NCI-H226 (cell line): ENCODE data around the gene KRT74.
A peak's percentile ranks its signal among the peaks of the same experiment; 100 is the strongest.

Experiments
- DNase-seq: peaks from one replicate; pipeline ENCODE4 v3.0.0-alpha.2; 2015

Gene KRT74

DNA sequence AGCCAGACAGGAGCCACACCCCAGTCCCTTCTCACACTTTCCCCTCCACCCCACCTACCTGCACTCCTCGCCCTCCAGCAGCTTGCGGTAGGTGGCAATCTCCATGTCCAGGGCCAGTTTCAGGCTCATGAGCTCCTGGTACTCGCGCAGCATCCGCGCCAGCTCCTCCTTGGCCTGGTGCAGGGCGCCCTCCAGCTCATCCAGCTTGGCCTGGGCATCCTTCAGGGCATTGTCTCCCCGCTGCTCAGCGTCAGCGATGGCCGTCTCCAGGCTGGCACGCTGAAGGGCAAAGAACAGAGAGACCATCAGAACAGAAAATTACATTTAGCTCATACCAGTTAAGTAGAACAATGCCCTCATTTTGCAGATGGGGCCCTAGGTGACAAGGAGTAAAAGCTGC, 5.5 kb downstream of the KRT74 start:
- DNase-seq: no peak

DNA sequence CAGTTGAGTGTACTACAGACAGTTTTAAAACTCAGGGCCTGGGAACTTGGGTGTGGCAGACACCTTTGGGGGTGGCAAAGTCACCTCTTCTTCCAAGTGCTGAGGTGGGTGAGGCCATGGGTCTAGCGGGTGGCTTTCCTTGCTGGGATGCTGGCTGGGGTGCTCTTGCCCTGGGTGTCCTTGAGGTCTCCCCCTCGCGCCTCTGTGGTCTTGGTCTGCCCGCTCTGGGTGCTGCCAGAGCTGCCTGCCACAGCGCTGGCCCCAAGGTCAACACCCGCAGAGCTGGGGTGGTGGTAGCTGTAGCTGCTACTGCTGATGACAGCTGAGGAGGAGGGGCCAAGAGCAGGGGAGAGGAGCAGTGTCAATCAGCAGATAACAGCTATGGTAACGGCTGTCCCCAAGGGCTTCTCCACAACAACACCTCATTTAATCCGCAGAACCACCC, 6.8 kb downstream of the KRT74 start:
- DNase-seq: no peak

DNA sequence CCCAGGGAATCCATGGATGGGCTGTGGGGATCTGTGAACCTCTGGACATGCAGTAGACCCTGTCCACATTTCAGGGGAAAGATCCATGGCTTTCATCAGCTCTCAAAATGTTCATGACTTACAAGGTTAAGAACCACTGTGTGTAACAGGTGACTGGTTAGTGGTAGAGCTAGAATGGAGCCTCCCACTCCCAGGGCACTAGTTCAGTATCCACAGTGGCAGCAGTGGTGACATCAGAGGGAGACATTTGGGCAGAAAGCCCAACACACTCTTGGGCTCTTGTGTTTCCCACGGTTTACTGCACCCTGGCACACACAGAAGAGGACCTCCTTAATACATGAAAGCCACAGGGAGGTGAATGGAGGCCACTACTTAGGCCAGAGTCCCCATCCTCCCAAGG, 9.1 kb downstream of the KRT74 start:
- no peak for DNase-seq

DNA sequence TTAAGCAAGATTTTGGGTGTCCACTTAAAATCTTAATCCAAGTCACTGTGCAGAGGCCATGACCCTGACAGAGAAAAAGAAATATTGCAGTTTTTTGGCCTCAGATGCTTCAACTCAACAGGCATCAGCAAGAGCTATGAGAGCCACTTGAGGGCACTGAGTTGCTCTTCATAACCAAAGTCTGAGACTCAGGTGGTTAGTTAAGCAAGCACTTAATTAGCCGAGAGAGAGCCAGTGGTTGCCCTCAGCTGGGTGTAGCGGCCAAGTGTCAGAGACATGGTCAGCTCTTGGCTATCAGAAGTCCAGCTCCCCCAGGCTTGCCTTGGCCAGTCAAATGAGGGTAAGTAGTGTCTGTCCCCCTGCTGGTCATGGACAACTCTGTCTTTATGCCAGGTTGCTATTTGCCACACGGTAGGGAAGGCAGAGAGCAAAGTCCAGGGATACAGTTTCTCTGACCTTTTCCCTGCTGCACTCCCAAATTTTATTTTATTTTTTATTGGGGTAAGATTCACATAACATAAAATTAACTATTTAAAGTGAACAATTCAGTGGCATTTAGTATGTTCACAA, 11.7 kb downstream of the KRT74 start:
- no peak for DNase-seq

DNA sequence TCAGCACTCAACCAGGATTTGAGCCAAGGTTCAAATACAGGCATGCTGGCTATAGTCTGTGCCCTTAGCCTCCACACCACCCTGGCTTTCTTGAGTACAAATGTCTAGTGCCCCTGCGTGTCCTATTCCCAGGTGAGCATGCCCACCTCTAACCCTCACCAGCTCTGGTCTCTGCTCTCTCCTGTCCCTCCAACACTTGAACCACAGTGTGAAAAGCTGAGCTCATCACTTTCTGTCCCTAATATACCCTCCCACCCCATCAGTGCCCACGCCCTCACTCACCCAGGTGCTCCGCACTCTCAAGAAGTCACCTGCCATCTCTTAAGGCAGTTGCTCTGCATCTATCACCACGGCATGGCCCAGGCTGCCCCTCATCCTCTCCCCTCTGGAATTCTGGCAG, 13.7 kb downstream of the KRT74 start:
- no peak for DNase-seq

DNA sequence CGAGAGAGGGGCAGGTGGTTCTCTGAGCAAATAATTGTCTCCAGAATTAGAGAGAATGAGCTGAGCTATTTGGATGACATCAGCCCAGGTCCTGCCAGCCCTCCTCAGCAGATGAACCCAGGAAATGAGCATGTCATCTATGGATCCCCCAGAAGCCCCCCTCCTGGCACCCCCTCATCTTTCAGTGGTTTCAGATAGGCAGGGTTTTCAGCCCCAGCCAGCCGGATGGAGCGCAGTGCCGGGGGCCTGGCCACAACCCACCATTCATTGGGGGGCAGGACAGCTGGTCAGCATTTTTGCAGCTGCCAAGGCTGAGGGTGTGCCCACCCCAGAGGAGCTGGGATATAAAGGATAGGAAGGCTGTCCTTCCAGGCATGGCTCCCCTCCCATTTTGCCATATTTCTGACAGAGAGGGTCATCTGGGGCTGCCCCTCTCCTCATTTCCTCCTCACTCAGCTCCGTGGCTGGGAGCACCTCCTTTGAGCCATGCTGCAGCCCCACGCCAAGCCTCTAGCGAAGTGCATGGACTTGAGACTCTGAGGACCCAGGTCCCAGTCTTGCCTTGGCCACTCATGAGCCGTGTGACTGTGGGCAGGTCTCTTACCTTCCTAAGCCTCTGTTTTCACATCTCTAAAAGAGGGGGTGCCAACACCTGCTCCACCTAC, 14.7 kb downstream of the KRT74 start:
- DNase-seq: no peak

DNA sequence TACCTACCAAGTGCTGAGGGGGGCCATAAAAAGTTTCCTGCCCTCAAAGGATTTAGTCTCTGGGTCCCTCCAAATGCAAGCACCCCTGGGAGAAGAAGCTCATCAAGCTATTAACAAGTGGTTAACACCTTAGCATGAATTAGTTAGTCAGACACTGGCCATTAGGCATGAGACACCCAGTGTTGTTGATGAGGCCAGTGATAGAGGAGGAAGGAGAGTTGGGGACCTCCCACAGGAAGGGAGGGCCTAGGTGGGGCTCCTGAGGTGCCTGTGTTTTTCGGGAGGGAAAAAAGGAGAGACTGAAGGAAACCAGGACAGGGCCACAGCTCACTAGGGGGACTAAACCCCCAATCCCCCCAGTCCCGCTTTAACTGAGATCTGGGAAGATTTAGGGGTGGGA, 16.2 kb downstream of the KRT74 start:
- no peak for DNase-seq

DNA sequence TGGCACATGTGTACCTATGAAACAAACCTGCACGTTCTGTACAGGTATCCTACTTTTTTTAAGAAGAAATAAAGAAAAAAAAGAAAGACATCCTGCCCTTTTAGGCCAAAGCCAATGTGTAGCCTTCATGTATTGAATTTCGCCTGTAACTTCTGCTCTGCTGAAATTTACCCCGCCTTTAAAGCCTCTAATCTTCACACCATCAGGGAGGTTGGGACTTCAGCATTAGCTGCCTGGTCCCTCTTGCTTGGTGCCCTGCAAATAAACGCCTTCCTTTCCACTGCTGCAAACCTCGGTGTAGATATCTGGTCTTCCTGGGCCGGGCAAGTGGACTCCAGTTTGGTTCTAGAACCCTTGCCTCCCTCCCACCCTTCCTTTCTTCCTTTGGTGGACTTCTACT, 18.1 kb downstream of the KRT74 start:
- no peak for DNase-seq

DNA sequence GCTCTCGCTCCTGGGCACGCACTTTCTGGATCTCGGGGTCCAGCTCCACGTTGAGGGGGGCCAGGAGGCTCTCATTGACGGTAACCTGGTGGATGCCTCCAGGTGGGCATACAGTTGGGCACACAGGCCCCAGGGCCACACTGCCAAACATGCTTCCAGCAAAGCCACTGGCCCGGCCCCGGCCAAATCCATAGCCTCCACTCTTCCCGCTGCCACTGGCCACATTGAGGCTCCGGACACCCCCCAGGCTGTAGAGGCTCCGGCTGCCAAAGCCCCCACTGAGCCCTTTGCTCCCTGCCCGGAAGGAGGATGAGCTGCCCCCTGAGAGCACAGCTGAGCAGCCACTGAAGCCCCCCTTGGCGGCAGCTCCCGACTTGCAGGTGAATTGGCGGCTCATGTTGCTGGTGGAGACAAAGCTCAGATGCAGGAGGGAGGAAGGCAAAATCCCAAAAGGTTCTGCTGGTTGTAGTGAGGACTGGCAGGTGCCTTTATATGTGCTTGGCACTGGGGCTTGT, 20.9 kb downstream of the KRT74 start, which contains the start of gene KRT71:
Gene KRT71 (minus strand): TSS at position 465 of the 515 bp plus-strand sequence. CDS start 68 bp downstream, at position 397.
- no peak for DNase-seq

DNA sequence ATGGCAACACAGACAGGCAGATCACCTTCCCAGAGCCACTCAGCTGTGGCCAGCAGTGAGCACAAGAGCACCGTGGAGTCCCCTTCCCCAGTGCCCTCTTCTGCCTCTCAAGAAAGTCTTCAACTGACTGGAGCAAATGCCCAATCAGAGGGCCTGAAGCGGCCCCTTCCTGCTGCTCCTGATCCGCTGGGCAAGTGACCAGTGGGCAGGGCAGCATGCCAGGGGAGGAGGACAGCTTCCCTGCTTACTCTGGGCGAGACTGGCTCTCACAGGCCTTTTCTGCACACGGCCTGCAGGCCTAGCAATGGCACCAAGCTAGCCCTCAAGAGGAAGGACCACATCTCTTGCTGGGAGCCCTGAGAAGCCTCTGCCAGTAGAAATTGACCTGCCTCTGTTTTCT, 21.6 kb downstream of the KRT74 start:
- no peak for DNase-seq

DNA sequence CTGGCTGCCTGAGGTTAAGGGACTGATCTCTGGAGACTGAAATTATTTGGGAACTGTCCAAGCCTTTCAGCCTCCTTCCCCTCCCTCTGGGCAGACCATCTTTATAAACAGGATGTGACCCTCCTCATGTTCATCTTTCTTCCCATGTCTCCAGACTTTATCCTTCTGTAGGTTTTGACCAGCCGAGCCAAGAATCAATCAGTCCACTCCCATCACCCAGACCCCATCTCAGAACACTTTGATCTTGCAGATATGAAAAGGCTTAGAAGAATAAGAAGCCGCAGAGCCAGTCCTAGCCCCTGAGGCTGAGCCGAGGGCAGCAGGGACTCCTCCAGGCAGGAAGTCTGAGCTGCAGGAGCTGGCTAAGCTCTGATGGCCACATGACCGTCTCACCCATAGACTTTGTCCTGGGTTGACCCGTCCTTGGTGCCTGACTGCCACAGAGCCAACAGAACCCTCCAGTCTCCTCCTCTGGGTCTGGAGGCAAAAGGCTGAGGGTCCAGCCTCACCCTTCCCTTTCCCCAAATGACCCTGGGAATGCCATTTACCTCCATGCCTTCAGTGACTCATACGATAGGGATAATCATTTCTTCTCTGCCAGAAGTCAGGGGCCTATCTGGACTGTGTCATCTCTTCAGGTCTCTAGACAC, 22.3 kb downstream of the KRT74 start:
- peak; percentile 33 for DNase-seq

DNA sequence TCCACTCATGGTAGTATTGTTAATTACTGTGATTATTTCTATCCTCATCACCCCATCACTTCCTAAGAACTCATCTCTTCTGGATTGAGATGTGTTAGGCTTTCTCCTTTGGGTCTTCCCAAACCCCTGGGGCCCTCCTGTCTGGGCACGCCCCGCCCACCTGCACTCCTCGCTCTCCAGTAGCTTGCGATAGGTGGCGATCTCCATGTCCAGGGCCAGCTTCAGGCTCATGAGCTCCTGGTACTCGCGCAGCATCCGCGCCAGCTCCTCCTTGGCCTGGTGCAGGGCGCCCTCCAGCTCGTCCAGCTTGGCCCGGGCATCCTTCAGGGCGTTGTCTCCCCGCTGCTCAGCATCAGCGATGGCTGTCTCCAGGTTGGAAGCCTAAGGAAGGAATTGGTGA, 27.5 kb downstream of the KRT74 start:
- no peak for DNase-seq

DNA sequence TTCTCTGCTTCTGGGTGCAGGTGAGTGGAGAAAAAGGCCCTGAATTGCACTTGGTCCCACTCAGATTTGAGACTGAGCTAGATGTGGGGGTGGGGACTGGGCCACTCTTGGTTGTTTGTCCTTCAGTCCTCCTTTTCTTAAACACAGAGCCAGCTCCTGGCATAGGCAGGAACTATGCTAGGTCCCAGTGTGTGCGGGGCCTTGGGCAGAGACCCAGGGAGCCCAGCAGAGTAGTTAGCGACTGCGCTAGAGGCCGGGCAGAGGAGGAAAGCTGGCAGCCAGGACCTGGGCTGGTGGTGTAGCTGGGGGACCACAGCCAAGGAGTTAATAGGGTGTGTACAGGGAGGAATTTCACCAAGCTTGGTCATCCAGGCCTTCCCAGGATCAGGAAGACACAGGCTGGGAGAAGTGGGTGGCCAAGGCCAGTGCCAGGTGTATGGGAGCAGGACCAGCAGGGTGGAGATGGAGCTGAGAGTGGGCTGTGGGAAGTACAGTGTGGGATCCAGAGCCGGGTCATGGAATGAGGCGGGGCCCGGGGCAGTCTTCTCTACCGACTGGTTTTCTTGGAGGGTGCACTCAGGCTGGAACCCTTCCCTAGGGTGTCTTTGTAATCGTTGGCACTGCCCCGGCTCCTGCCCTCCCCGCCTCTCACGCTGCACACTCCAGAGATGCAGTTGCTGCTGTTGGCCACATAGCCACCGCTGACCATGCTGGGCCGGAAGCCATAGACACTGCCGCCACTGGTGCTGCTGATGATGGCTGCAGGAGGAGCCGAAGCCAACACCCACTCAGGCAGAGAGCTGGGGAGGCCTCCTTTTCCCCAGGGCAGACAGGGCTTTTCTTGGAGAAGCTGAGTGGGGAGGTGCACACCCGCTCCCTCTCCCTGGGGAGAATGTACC, 29.4 kb downstream of the KRT74 start:
- no peak for DNase-seq

DNA sequence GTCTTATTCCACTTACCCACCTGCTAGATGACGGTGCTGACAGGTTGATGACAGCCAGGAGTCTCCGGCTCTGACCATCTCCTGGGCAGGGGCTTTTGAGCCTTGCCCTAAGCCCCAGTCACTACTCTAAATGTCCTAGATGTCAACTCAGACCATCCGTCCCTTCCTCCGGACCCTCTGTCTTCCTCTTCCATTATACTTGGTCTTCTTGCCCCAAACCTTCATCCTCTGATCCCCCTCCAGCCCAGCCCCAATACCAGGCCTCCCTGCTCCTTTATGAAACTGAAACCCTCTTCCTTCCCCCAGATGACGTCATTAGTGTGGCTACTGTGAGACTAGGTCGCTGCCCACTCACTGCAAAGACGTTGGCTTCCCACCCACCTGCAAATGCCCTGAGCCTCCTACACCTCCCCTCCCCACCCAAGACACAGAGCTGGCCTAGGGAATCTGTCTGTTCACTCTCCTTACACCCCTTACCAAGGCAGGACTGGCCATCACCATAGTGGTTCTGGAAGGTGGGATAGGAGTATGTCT, 30.8 kb downstream of the KRT74 start:
- DNase-seq: no peak

DNA sequence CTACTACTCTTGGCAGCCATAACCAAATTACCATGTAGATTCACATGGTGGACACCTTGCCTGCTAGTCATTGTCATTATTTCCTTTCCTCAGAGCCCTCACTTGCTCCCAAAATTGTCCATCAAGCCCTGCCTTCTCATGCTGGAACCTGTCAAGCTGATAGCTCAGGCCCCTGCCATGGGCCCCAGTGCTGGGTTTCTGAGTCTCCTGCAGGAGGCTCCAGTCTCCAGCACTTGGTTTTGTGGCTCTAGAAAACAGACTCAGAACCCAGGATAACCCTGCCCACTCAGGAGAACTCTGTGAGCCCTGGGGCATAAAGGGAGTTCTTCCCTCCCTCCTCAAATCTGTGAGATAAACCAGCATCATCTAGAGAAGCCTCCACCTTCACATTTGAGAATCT, 31.5 kb downstream of the KRT74 start:
- DNase-seq: peak; percentile 34

DNA sequence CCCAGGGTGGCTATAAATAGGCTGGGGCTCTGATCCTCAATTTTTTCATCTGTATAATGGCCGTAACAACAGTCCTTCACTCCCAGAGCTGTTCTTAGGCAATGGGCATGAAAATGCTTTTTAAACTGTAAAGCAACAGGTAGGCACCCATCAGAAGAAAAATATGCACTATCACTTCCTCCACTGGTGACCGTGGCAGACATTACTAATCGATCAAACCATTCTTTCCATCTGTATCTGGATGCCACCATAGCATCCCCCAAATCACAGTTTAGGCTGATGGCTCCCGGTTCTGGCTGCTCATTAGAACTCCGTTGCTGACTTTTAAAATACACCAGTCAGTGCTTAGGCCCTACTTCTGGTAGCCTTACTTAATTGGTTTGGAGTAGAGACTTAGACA, 31.9 kb downstream of the KRT74 start:
- no peak for DNase-seq

DNA sequence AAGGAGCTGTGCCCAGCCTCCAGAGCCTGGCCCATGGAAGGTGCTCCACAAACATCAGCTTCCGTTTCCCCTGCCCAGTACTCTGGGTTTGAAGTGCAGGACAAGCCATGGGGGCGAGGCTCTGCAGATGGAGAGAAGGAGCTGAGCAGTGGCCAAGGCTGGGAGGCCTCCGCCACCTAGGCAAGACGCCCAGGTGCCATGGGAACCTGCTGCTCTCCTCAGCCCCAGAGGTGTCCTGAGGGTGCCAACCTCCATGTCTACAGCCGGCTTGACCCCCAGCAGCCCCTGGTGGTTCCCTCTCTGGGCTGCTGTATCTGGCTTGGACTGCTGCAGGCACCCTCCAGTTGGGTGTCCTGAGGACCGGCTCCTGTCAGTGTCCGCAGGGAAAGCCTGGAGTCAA, 33.1 kb downstream of the KRT74 start:
- DNase-seq: no peak

DNA sequence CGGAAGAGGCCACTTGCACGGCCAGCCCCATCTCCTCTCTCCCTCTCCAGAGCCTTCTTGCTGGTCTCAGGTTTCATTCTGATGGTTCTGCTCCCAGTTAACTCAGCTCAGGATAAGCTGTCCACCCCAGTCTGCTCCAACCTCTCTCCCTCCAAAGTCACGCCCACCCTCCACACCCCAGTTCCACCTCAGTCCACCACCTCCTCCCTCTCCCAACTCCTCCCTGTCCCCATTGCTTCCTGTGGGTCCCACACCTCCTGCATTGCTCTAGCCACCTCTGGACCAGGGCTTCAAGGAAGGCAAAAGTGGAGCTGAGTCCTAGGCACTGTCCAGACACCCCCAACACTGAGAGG, 33.8 kb downstream of the KRT74 start:
- DNase-seq: no peak

DNA sequence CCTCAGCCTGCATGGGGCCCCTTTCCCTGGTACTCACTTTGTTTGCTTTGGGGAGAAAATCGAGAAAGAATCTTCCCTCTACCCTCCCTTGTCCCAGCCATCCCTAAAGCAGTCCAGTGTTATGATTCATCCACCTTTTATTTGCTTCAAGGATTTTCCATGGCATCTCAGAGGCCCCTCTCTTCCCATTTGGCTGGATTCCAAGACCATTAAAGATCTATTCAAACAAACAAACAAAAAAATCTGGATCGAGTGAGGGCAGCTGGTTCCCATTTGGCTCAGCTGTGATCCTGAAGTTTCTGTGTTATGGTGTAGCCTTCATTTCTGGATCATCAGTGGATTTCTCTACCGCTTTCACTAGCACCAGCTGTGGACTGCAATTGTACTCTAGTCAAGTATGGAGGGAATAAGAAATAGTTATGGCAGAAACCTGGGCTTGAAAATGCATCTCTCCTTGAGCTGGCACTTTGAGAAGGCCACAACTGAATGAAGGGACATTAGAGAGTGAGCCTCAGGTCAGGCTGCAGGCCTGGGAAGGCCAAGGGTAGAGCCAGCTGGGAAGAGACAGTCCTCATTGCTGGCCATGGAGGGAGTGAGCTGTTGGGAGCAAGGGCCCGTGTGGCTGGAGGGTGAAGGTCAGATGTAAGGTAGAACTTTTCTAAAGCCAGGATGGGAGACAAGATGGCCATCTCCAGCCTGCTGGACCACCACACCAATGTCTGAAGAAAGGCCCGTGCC, 34.4 kb downstream of the KRT74 start:
- no peak for DNase-seq

DNA sequence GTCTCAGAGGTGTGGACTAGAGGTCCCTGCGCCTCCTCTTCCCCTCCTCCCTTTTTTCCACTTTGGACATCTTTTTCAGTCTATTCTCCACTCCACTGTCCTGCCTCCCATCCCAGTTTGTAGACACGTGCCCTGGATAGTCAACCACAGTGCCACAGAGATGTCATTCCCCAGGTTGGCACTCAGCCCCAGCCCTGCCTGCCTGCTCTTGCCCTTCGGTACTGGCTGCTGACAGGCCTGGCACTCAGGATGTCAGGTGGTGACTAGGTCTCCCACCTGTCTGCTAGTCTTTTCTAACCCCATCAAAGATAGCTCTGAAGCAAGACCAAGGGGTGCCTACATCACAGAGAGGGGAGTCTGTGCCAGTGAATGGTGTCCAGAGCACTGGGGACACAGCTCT, 36.5 kb downstream of the KRT74 start:
- no peak for DNase-seq

DNA sequence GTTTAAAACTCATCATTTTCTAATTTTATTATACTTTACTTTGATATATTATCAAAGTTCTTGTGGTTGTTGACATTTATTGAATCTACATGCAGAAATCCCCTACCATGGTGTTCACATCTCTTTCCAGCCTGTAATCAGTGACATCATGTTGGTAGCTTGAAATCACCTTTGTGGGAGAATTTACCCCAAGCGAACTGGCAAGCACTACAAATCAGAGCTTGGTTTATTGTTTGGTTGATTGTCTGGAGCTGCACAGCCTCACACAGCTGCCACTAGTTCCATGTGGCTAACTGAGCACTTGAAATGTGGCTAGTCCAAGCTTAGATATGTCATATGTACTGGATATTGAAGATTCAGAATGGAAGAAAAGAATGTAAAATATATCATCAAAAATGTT, 38.1 kb downstream of the KRT74 start:
- no peak for DNase-seq

DNA sequence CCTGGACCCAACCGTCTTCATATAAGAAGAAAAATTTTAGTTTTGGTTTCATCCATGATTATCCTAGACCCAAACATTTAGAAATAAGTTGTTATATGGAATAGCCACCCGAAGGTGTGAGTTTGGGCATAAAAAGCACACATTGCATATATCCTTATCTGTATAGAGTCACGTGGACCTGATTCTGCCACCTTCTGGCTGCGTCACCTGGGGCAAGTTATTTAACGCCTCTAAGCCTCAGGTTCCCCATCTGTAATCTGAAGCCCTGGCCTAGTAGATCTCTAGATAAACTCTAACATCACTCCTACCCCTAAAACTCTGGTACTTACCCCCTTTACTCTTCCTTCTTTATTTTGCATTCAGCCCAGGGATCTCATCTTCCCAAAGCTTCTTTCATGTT, 39.2 kb downstream of the KRT74 start:
- DNase-seq: no peak
